Measurements from ENCODE around the gene DEPP1. TPM values are rescaled to one million over a fixed set of nuclear protein-coding genes. Genes with fewer than 3 reads are reported as not detected.

The DEPP1 gene
- total and polyA plus RNA-seq, 10 of the 15 experiments (the other 5 are each of a cell fraction or from before 2014, with no cell fraction given) = 1.7 to 12.1 (median 7.3) TPM

GRCh38 chr10:44973323-44974081 is 5.1 kb downstream of the DEPP1 start (continued):
- TF ChIP-seq TAF1 (IDR thresholded peaks at IDR 0.05; ENCODE audit: borderline replicate concordance, low read depth, low read length) = no peak
- TF ChIP-seq POU2F2 (IDR thresholded peaks at IDR 0.05; ENCODE audit: borderline replicate concordance, low read depth, low read length) = 0 out of 3 replicates have a peak, but pooled peaks have one; percentile 69
- TF ChIP-seq SMC3 (IDR thresholded peaks at IDR 0.05; ENCODE audit: borderline replicate concordance, low read length) = no peak
- TF ChIP-seq, protein P1, sequence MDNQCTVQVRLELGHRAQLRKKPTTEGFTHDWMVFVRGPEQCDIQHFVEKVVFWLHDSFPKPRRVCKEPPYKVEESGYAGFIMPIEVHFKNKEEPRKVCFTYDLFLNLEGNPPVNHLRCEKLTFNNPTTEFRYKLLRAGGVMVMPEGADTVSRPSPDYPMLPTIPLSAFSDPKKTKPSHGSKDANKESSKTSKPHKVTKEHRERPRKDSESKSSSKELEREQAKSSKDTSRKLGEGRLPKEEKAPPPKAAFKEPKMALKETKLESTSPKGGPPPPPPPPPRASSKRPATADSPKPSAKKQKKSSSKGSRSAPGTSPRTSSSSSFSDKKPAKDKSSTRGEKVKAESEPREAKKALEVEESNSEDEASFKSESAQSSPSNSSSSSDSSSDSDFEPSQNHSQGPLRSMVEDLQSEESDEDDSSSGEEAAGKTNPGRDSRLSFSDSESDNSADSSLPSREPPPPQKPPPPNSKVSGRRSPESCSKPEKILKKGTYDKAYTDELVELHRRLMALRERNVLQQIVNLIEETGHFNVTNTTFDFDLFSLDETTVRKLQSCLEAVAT (IDR thresholded peaks at IDR 0.05) = peak; percentile 43; the same call in 1 of the 2 replicates
- TF ChIP-seq NFYB (IDR thresholded peaks at IDR 0.05; ENCODE audit: insufficient read depth, low read depth, low read length) = no peak
- TF ChIP-seq, protein P2, sequence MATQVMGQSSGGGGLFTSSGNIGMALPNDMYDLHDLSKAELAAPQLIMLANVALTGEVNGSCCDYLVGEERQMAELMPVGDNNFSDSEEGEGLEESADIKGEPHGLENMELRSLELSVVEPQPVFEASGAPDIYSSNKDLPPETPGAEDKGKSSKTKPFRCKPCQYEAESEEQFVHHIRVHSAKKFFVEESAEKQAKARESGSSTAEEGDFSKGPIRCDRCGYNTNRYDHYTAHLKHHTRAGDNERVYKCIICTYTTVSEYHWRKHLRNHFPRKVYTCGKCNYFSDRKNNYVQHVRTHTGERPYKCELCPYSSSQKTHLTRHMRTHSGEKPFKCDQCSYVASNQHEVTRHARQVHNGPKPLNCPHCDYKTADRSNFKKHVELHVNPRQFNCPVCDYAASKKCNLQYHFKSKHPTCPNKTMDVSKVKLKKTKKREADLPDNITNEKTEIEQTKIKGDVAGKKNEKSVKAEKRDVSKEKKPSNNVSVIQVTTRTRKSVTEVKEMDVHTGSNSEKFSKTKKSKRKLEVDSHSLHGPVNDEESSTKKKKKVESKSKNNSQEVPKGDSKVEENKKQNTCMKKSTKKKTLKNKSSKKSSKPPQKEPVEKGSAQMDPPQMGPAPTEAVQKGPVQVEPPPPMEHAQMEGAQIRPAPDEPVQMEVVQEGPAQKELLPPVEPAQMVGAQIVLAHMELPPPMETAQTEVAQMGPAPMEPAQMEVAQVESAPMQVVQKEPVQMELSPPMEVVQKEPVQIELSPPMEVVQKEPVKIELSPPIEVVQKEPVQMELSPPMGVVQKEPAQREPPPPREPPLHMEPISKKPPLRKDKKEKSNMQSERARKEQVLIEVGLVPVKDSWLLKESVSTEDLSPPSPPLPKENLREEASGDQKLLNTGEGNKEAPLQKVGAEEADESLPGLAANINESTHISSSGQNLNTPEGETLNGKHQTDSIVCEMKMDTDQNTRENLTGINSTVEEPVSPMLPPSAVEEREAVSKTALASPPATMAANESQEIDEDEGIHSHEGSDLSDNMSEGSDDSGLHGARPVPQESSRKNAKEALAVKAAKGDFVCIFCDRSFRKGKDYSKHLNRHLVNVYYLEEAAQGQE (IDR thresholded peaks at IDR 0.05; ENCODE audit: low read depth, low read length) = no peak
- no peak for TF ChIP-seq RBBP5 (conservative IDR thresholded peaks at IDR 0.05)
- TF ChIP-seq EZH2 (IDR thresholded peaks at IDR 0.05; ENCODE audit: borderline replicate concordance, control insufficient read depth, low read depth, low read length) = no peak
- no peak for TF ChIP-seq PAX5 (IDR thresholded peaks at IDR 0.05; ENCODE audit: borderline replicate concordance, low read depth, low read length)
- TF ChIP-seq USF1 (IDR thresholded peaks at IDR 0.05; ENCODE audit: borderline replicate concordance, extremely low read length, insufficient read depth, low read depth, low read length) = no peak
- TF ChIP-seq MYC (IDR thresholded peaks at IDR 0.05; ENCODE audit: insufficient read depth, insufficient read length, insufficient replicate concordance, low read length, severe bottlenecking) = no peak
- TF ChIP-seq POLR2A (IDR thresholded peaks at IDR 0.05; ENCODE audit: low read depth, low read length) = no peak
- no peak for TF ChIP-seq MEF2A (IDR thresholded peaks at IDR 0.05; ENCODE audit: insufficient read depth, low read depth, low read length)
- no peak for TF ChIP-seq SP1 (IDR thresholded peaks at IDR 0.05; ENCODE audit: low read depth, low read length)
- TF ChIP-seq ZBTB4 (CRISPR knock-in tag; IDR thresholded peaks at IDR 0.05) = no peak
- no peak for TF ChIP-seq SIX5 (IDR thresholded peaks at IDR 0.05; ENCODE audit: low read depth, low read length, severe bottlenecking)
- no peak for TF ChIP-seq NR2C2 (IDR thresholded peaks at IDR 0.05; ENCODE audit: borderline replicate concordance, control insufficient read depth, insufficient read length, low read depth)
- no peak for TF ChIP-seq SREBF2 (IDR thresholded peaks at IDR 0.05; ENCODE audit: low read length)
- no peak for TF ChIP-seq USF2 (IDR thresholded peaks at IDR 0.05; ENCODE audit: borderline replicate concordance, low read depth, low read length)
